GM19025 (cell line): ENCODE data around the gene STAMBPL1.

ENCODE experiments used
- ATAC-seq: cut with Tn5 transposase; IDR thresholded peaks from one replicate; pipeline ENCODE4 v1.9.1; 2021; ENCODE audit warnings: mild to moderate bottlenecking, low read depth, moderate library complexity; ENCODE audit not compliant: unreplicated experiment

The STAMBPL1 gene

GRCh38 chr10:88944813-88945212, 64.8 kb downstream of the STAMBPL1 start:
- no peak for ATAC-seq

DNA sequence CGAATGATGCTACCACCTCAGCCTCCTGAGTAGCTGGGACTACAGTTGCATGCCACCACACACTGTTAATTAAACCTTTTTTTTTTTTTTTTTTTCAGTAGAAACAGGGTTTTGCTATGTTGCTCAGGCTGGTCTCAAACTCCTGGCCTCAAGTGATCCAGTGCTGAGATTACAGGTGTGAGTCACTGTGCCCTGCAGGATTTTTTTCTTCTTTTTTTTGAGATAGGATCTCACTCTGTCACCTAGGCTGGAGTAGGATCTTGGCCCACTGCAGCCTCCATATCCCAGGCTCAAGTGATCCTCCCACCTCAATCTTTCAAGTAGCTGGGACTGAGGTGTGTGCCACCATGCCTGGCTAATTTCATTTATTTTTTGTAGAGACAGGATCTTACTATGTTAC, 66.2 kb downstream of the STAMBPL1 start:
- no peak for ATAC-seq

DNA sequence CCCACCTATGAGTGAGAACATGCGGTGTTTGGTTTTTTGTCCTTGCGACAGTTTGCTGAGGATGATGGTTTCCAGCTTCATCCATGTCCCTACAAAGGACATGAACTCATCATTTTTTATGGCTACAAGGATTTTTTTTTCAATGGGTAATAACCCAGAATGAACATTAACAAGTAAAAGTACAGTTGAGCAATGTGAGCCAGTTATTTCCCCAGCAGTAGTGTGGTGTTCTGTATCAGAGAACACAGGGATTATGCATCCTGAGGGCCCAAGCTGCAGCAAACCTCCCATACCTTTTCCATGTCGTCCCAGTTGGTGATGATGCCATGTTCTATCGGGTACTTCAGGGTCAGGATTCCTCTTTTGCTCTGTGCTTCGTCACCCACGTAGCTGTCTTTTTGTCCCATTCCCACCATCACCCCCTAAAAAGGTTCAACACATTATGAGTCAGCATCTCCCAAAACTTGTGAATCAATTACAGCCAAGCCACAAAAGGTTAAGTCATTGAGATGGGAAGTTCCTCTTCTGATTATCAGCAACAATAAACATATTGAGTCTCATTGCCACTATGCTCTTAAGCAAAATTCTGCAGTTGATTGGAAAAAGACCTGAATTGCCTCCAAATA, 67.0 kb downstream of the STAMBPL1 start:
- ATAC-seq: no peak

DNA sequence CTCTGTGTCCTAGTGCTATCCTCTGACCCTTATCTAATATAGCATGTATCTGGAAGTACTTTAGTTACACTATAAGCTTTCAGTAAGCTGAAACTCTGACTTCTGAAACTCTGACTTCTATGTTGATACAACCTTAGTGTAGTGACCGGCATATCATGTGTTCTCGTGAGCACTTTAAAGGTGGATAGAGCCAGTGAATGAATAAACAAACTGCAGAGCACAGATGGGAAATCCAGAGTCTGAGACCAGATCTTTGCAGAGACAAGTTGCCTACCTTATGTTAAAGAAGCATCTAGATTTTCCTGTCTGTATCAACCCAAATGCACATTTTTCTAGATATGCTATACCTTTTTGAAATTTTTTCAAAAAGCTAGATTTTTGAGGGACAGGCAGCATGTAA, 69.0 kb downstream of the STAMBPL1 start:
- ATAC-seq: no peak

DNA sequence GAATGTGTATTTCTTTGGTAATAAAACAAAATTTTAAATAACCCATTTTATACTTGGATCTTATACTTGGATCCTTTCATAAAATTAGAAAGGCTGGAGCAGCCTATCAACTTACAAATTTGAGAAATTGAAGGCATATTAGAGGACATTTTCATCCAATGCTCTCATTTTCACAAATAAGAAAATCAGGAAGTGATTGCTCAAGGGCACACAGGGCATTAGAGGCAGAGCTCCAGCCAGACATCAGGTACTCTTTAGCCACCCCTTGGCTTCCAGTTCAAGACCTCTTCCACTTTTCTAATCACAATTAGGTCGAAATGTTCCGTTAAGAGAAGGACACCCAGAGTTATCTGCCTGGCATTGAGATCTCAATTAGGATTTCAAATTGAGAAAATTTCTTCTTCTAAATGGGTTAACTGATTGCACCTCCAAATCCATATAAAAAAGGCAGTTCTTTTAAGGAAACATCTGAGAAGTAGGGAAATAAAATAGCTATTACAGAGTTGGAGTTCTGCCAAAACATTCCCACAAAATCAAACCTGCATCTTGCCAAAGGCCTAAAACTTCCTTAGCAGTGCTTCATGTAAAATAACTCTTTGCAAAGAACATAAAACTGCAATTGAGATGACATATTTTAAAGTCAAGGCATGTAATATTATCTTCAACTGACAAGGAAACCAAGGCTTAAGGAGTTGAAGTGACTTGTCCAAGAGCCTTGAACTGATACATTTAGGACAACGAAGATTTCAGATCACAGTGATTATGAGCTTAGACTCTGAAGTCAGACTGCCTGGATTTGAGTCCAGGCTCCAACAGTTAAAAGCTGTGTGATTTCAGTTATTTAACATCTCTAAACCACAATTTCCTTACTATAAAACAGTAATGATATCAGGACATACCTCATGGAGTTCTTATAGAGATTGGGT, 70.1 kb downstream of the STAMBPL1 start:
- no peak for ATAC-seq

DNA sequence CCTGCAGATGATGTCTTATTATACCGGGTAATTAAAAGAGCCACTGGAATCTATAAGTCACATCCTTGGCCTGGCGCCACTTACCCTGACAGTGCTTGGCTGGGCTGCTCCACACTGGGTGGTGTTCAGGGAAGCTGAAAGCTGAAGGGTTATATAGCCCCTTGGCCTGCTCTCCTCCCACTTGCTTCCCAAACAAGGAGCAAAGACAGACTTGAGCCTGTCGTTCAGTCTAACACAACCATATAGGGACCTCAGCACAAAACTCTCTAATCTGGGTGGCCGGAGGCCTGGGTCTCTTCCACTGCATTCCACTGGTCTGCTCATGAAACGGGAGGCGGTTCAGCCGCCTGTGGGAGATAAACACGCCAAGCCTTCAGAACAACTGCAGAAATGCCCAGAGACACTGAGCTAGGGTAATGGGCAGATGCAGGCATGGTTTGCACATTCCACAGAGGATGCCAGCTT, 72.6 kb downstream of the STAMBPL1 start, which contains the start of gene ACTA2:
Gene ACTA2 (minus strand): TSS at position 127 of the 465 bp plus-strand sequence. CDS start 3,843 bp downstream, outside the sequence.
- no peak for ATAC-seq

DNA sequence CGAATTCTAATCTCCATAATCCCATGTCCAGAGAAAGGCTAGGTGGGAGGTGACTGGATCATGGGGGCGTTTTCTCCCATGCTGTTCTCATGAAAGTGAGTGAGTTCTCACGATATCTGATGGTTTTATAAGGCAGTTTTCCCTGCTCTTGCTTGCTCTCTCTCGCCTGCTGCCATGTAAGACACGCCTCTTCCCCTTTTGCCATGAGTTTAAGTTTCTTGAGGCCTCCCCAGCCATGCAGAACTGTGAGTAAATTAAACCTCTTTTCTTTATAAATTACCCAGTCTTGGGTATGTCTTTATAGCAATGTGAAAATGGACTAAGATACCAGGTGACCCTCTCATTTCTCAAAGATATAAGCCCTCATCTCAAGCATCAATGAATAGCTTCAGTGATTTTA, 73.6 kb downstream of the STAMBPL1 start:
- no peak for ATAC-seq

GRCh38 chr10:88954458-88955083, 74.5 kb downstream of the STAMBPL1 start:
- no peak for ATAC-seq

GRCh38 chr10:88957381-88957780, 77.3 kb downstream of the STAMBPL1 start:
- ATAC-seq: no peak

- ATAC-seq: no peak
Observed at GRCh38 chr10:88958721-88959120, 78.7 kb downstream of the STAMBPL1 start.

GRCh38 chr10:88960802-88961201, 80.8 kb downstream of the STAMBPL1 start:
- no peak for ATAC-seq

GRCh38 chr10:88961266-88961665, 81.2 kb downstream of the STAMBPL1 start:
- no peak for ATAC-seq

DNA sequence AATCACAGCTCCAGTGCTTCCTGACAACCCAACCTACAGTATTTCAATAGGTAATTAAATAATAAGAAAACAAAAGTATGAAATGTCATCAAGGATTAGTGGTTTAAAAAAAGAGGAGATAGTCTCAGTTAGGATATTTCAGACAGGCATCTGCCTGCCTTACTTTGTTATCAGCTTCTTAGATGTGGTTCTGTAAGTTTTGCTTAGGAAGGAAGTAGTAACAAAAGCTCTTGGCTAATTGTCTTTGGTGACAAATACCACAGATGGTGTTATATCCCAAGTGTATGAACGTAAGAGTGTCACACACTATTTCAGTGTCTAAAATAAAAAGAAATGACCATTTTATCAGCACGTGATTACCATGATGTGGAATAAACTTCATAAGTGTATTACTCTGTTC, 82.3 kb downstream of the STAMBPL1 start:
- no peak for ATAC-seq

DNA sequence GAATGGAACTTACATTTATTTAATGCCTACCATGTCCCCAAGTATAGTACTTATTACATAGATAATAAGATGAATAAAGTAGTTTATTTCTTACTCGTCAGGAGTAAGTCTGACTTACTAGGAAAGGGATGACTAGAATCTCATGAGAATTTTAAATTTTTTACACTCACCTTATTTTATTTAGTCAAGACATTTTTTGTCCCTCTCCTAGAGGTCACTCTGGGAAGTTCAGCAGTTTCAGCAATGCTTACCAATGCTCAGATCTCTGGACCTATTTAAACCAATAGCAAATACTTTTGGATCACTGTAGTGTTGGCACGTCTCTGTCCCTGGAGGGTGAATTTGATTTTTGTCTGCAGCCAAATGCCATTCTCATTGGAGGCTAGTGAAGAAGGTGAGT, 83.3 kb downstream of the STAMBPL1 start:
- no peak for ATAC-seq

DNA sequence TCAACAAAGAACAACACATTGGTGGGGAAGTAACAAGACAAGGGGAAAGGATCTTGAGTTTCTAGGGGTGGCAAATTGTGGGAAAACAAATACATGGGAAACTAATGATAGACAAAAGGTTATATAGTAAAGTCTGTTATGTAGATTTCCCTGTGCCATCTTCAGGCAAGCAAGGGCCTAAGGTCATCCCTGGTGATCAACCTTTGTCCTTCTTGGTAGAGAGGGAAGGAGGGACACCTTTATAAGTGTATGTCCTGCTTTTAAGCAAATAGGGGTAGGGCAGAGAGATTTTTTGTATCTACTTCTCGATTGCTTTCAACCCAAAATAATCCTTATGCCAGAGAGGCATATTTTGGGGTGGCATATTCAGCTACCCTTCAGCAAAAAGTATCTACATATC, 84.3 kb downstream of the STAMBPL1 start:
- ATAC-seq: no peak

- ATAC-seq: no peak
Observed at GRCh38 chr10:88964869-88965415, 84.9 kb downstream of the STAMBPL1 start.

- no peak for ATAC-seq
Observed at GRCh38 chr10:88966797-88967196, 86.8 kb downstream of the STAMBPL1 start.

GRCh38 chr10:88968391-88968790, 88.3 kb downstream of the STAMBPL1 start:
- ATAC-seq: no peak

DNA sequence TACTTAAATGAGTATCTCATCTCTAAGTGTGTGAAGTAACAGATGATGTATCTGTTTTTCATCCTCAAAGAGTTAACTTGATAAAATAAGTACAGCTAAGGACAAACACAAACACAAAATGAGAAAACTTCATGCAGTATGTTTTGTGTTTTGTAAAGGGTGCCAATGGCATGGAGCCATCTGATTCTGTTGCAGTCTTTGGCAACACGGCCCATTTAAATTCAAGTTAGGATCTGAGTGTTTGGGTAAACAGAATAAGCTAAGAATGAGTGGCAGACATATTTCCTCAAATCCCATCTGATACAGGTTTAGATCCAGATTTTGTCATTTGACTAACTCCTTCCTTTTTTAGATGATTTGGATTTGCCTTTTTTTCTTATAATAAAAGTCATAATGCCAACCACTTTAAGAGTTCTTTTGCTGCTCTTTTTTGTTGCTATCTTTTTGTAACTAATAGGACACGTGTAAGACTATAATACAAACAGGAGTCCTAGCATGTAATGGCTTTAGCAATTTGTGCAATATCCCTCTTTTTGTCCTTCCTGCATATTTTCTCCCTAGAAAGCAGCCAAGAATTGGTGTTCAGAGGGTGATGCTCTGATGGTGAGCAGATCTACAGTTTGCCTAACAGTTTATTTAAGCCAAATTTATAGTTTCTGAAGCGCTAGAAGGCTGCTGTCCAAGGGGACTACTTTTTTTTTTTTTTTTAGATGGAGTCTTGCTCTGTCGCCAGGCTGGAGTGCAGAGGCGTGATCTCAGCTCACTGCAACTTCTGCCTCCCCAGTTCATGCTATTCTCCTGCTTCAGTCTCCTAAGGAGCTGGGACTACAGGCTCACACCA, 91.4 kb downstream of the STAMBPL1 start:
- ATAC-seq: no peak
